Uterus (tissue), 4 donors: ENCODE measurements around the gene AGPAT3. TPM values are rescaled to one million over a fixed set of nuclear protein-coding genes. Genes with fewer than 3 reads are reported as not detected.

Experiments
- DNase-seq, 2 donors: peaks; one replicate each; pipeline ENCODE4 v3.0.0-alpha.2; 2019 to 2020
- H3K27ac ChIP-seq, 2 donors: fragments of 200-600 bp; sonication (generic); 1 replicate in 1 of 2; 2 replicates in 1 of 2; pipeline ENCODE4 v1.5.1; 2016 to 2018
- H3K27me3 ChIP-seq, 2 donors: fragments of 200-600 bp; sonication (generic); one replicate each; pipeline ENCODE4 v1.5.1; 2018 to 2019; ENCODE audit warnings: control low read depth in 1 of 2
- H3K36me3 ChIP-seq, 2 donors: fragments of 200-600 bp; sonication (generic); one replicate each; pipeline ENCODE4 v1.5.1; 2019; ENCODE audit warnings: control low read depth in 1 of 2
- H3K4me1 ChIP-seq, 2 donors: fragments of 200-600 bp; sonication (generic); one replicate each; pipeline ENCODE4 v1.5.1; 2018 to 2019; ENCODE audit warnings: control low read depth in 1 of 2
- H3K4me3 ChIP-seq, 2 donors: fragments of 200-600 bp; sonication (generic); 1 replicate in 1 of 2; 2 replicates in 1 of 2; pipeline ENCODE4 v1.5.1; 2018 to 2019; ENCODE audit warnings: mild to moderate bottlenecking in 1 of 2
- H3K9me3 ChIP-seq, 2 donors: fragments of 200-600 bp; sonication (generic); one replicate each; pipeline ENCODE4 v1.5.1; 2019; ENCODE audit warnings: control low read depth in 1 of 2
- CTCF ChIP-seq, 4 experiments: fragments of 200-600 bp in 2 of 4; fragments of 450-650 bp in 2 of 4; sonication (generic) in 2 of 4; IDR thresholded peaks; one replicate each; pipeline ENCODE4 v1.5.1; 2016 to 2019; ENCODE audit warnings: antibody characterized with exemption in 4 of 4, mild to moderate bottlenecking in 2 of 4, moderate library complexity in 1 of 4
- POLR2A ChIP-seq, 2 donors: fragments of 450-650 bp; IDR thresholded peaks; one replicate each; pipeline ENCODE4 v1.6.1; 2016; ENCODE audit warnings: antibody characterized with exemption in 2 of 2, mild to moderate bottlenecking in 1 of 2, moderate library complexity in 1 of 2
- intact Hi-C: fragments of 100-400 bp; cut with DNase I; formaldehyde crosslinking; loops from one replicate; pipeline ENCODE4 v1.15.1; 2023; ENCODE audit warnings: low total_unique reads
- total RNA-seq, 4 donors: library from RNA; depleted of rRNA in 3 of 4; stranded (reverse); fragments of >200 nt in 3 of 4; gene quantifications; one replicate each; pipeline versions ENCODE4 v1.1.0 to v1.2.4, GENCODE V29; 2014 to 2023
- donor health status: DM: yes; HTN: yes; CAD: no.

Gene AGPAT3
- total RNA-seq, 4 donors from 2014 or later = 6.8 to 43.4 (median 28.4) TPM

- intact Hi-C loops = no loop called here
- Histone ChIP-seq H3K9me3 (no peaks in the 10 kb centered on the region), H3K27me3 (no peaks in the 10 kb centered on the region), H3K36me3 (no peaks in the 10 kb centered on the region), H3K4me1 (no peaks in the 10 kb centered on the region), H3K27ac (no peak overlapping the region), H3K4me3 (no peak overlapping the region)
- DNase-seq = no peak
- TF ChIP-seq CTCF (IDR thresholded peaks at IDR 0.05) = no peak
Observed at GRCh38 chr21:43930074-43930847, 65.2 kb downstream of the AGPAT3 start.

GRCh38 chr21:43930848-43931375 is 65.9 kb downstream of the AGPAT3 start:
- H3K27me3 ChIP-seq = no peaks in the 10 kb centered on the region
- H3K9me3 ChIP-seq = no peaks in the 10 kb centered on the region
- no peak overlapping the region for H3K4me3 ChIP-seq
- no peak for DNase-seq
- no peak overlapping the region for H3K27ac ChIP-seq
- no peaks in the 10 kb centered on the region for H3K4me1 ChIP-seq
- no peaks in the 10 kb centered on the region for H3K36me3 ChIP-seq
- intact Hi-C loops = no loop called here
- no peak for TF ChIP-seq CTCF (IDR thresholded peaks at IDR 0.05)
- no peak for TF ChIP-seq POLR2A (IDR thresholded peaks at IDR 0.05)

GRCh38 chr21:43931489-43931888 is 66.5 kb downstream of the AGPAT3 start:
- no peak for DNase-seq
- Histone ChIP-seq H3K27me3 (no peaks in the 10 kb centered on the region), H3K9me3 (no peaks in the 10 kb centered on the region), H3K36me3 (no peaks in the 10 kb centered on the region), H3K4me1 (no peaks in the 10 kb centered on the region), H3K4me3 (no peak overlapping the region), H3K27ac (no peak overlapping the region)
- intact Hi-C loops = no loop called here
- TF ChIP-seq CTCF (IDR thresholded peaks at IDR 0.05) (no peak), POLR2A (IDR thresholded peaks at IDR 0.05) (no peak)

- no peaks in the 10 kb centered on the region for H3K4me1 ChIP-seq
- H3K36me3 ChIP-seq = no peaks in the 10 kb centered on the region
- intact Hi-C loops = no loop called here
- no peak overlapping the region for H3K4me3 ChIP-seq
- DNase-seq = no peak
- no peak for TF ChIP-seq POLR2A (IDR thresholded peaks at IDR 0.05)
- no peak for TF ChIP-seq CTCF (IDR thresholded peaks at IDR 0.05)
- no peak overlapping the region for H3K27ac ChIP-seq
- H3K9me3 ChIP-seq = no peaks in the 10 kb centered on the region
- H3K27me3 ChIP-seq = no peaks in the 10 kb centered on the region
Observed at GRCh38 chr21:43932005-43932404, 67.0 kb downstream of the AGPAT3 start.

- H3K27me3 ChIP-seq = no peaks in the 10 kb centered on the region
- DNase-seq = no peak
- H3K36me3 ChIP-seq = no peaks in the 10 kb centered on the region
- TF ChIP-seq POLR2A (IDR thresholded peaks at IDR 0.05) (no peak), CTCF (IDR thresholded peaks at IDR 0.05) (no peak)
- no peak overlapping the region for H3K4me3 ChIP-seq
- intact Hi-C loops = no loop called here
- H3K4me1 ChIP-seq = no peaks in the 10 kb centered on the region
- no peak overlapping the region for H3K27ac ChIP-seq
- H3K9me3 ChIP-seq = no peaks in the 10 kb centered on the region
Observed at GRCh38 chr21:43933199-43933598, 68.2 kb downstream of the AGPAT3 start.
